ENCODE data around the gene USP48.
A peak's percentile ranks its signal among the peaks of the same experiment; 100 is the strongest.
"Not testable (repeated sequence)": the region's sequence is repeated elsewhere in the genome, so short reads cannot be mapped to it uniquely, and the experiment has no call there.

USP48 gene

DNA sequence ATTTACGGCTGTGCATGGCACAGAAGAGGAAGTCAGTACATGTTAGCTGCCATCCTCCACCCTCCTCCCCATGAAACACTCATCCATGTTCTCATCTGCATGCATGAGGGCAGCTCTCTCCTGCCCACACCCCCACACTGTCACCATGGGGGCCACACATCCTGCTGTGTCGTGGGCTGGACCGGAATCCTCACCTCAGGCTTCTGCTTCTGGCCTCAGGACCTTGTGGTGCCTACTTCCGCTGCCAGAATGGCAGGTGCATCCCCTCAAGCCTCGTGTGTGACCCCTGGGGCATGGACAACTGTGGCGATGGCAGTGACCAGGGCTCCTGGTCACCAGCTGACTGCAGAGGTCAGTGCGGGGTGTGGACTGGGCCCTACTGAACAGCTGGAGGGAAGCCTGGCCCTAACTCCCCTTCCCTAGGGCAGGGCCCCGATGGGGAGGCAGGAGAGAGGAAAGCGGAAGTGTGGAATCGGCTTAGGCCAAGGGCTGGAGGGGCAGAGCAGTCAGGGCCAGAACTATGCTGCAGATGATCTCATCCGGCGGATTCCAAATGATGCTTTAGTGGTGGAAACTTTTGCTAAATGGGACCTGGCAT lies 32.9 kb upstream of the USP48 start:
- no peak for DNase-seq (ENCODE audit: low spot score)

DNA sequence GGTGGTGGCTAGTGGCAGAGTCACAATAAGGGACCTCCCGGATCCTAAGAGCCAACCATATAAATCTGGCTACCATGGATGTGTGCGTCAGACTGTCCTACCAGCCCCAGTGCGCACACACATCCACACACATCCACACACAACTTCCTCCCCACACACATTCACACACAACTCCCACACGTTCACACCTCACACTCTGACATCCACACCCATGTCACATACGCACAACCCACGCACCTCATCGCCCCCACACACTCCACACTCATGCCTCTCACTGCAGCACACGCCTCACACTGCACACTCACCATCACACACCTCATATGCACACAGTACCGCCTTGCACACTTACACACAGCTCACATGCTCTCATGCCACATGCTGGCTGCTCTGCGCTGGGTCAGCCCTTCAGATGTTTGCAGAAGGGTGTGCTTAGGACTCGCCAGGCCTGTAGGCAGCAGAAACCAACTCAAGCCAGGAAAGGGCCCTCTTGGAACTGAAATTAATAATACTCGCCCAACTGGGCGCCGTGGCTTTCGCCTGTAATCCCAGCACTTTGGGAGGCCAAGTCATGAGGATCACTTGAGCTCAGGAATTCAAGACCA lies 32.1 kb upstream of the USP48 start:
- no peak for DNase-seq (ENCODE audit: low spot score)

DNA sequence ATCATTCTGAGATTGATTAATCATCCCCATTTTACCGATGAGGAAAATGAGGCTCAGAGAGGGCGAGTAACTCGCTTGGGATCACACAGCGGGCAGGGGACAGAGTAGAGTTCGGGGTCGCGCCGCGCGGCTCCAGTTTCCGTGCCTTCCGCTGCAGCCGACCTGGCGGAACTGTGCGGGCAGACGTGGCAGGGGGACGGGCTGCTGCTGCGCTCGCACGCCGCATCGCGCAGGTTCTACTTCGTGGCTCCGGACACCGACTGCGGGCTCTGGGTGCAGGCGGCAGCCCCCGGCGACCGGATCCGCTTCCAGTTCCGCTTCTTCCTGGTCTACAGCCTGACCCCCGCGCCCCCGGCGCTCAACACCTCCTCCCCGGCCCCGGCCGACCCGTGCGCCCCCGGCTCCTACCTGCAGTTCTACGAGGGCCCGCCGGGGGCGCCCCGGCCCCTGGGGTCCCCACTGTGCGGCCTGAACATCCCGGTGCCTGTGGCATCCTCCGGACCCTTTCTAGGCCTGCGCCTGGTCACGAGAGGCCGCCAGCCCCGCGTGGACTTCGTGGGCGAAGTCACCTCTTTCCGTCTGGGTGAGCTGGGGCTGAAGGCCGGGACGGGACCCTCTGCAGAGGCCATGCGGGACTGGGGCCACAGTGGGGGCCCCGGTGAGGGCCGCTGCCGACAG lies 31.4 kb upstream of the USP48 start:
- DNase-seq (ENCODE audit: low spot score): no peak

DNA sequence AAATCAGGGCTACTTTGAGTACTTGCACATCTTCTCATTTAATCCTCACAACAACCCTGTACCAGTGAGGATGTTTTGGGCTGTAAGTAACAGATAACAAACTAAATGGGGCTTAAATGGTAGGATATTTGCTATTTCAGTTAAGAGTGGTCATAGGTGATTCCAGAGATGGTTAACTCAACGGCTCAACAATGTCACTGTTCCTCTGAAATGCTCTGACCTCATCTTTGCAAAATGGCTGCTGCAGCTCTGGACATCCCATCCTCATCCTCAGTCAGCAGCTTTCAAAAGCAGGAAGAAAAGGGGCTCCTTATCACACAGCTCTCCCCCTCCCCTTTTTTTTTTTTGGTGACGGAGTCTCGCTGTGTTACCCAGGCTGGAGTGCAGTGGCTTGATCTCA lies 30.6 kb upstream of the USP48 start:
- DNase-seq (ENCODE audit: low spot score): no peak

DNA sequence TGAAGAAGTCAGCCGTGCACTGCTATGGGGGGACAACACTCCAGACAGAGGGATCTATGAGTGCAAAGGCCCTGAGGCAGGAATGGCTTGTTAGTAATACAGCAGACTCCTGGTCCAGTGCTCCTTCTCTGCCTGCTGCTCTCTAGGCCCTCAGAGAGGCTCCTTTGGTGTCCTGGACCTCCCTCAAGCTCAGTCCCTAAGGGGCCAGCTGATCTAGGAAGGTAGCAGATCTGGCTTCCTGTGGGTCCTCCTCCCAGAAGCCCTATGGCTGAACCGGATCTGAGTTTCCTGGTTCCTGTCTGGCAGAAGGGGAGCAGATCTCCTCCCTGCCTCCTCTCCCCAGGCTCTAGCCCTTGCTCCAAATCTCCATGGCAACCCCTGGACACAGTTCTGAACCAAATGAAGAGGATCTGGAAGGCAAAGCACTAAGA lies 28.9 kb upstream of the USP48 start, which contains the start of gene LDLRAD2:
Gene LDLRAD2 (plus strand): TSS at position 391 of the 431 bp plus-strand sequence. CDS start 187 bp downstream, outside the sequence.
- no peak for DNase-seq (ENCODE audit: low spot score)

DNA sequence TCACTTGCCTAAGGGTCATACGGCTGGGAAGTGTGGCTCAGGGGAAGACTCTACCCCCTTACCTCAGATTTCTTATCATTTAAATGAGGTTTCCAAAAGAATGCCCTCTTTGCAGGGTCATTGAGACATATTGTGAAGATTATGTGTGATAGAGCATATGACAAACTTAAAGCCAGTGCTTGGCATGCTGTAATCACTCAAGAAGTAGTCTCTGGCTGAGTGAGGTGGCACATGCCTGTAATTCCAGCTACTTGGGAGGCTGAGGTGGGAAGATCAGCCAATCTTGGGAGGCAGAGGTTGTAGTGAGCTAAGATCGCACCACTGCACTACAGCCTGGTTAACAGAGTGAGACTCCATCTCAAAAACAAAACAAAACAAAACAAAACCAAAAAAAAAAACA lies 21.6 kb upstream of the USP48 start:
- DNase-seq (ENCODE audit: low spot score): no peak

DNA sequence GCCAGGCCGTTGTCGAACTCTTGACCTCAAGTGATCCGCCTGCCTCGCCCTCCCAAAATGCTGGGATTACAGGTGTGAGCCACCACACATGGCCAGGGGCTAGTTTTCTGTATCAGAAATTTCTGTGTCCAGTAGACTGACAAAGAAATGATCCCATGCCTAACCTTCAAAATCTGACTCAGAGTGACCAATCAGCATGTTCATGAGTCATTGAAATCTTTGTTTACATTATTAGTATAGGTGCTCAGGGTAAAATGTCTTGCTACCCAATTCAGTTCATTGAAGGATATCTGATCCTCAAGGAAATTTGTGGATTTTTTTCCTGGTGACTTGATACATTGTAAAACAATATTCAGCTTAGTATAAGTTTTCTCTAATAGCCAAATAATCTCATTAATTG lies 18.2 kb upstream of the USP48 start:
- DNase-seq (ENCODE audit: low spot score): no peak

DNA sequence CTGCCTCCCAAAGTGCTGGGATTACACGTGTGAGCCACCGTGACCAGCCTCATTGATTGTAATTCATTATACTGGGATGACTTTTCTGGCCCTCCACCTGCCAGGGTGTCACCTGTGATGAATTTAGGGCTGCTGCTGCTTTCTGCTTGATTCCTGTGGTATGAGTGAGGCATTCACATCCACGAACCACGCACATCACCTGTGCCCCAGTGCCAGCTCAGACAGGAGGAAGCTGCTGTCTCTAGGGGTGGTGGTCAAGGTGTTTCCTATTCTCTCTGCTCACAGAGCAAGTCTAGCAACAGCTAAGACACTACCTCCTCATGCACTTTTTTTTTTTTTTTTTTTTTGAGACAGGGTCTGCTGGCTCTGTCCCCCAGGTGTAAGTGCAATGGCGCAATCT lies 16.8 kb upstream of the USP48 start:
- no peak for DNase-seq (ENCODE audit: low spot score)

DNA sequence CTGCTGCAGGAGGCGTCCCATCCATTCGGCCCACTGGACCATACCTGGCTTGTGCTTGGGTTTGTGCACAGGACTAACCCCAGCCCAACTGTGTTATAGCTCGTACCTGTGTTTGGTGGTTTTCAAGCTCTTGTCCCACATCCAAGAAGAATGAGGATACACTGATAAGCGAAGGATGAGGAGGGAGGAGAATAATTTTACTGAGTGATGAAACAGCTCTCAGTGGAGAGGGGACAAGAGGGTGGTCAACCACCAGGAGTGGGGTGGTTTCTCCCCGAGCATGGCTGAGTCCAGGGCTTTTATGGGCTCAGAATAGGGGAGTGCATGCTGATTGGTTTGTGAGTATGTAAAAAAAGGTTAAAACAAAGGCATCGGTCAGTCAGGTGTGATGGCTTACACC lies 12.1 kb upstream of the USP48 start:
- DNase-seq (ENCODE audit: low spot score): no peak

DNA sequence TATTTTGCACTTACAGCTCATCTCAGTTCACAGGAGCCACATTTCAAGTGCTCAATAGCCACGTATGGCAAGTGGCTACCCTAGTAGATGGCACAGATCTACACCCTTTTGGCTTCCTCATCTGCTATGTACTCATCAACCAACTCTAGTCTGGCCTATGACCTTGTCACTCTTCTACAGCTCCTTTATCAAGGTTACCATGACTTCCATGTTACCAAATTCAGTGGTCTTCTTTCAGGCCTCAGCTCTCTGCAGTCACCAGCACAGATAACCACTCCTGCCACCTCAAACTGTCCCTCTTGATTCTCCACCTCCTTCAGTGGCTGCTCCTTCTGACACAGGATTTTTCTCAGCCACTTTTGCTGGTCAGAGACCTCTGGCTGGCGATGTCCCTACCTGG lies 11.7 kb upstream of the USP48 start:
- DNase-seq (ENCODE audit: low spot score): no peak

DNA sequence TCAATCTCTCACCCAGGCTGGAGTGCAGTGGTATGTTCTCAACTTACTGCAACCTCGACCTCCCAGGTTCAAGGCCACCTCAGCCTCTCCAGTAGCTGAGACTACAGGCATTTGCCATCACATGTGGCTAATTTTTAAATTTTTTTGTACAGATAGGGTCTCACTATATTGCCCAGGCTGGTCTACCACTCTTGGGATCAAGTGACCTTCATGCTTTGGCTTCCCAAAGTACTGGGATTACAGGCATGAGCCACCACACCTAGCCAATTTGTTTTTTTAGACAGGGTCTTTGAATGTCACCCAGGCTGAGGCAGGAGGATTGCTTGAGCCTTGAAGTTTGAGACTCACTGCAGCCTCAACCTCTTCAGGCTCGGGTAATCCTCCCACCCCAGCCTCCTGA lies 10.2 kb upstream of the USP48 start:
- no peak for DNase-seq (ENCODE audit: low spot score)

DNA sequence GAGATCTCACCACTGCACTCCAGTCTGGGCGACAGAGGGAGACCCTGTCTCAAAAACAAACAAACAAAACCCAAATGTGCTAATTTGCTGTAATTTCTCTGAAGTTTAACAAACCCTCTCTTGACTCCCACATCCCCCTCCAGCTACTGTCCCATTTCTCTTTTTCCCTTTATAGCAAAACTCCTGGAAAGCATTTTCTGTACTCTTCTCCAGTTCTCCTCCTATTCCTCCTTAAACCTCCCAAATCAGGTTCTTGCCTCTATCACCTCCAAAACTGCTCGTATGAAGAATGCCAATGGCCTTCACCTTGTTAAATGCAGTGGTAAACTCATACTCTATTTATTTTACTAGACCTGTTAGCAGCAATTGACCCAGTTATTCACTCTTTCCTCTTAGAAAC lies 3.7 kb upstream of the USP48 start:
- no peak for DNase-seq (ENCODE audit: low spot score)

DNA sequence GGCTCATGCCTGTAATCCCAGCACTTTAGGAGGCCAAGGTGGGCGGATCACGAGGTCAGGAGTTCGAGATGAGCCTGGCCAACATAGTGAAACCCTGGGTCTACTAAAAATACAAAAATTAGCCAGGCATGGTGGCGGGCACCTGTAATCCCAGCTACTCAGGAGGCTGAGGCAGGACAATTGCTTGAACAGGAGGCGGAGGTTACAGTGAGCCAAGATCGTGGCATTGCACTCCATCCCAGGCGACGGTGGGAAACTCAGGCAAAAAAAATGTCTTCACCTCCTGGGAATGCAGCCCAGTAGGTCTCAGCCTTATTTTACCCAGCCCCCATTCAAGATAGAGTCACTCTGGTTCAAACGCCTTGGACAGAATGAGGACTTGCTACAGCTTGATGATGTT lies 2.8 kb upstream of the USP48 start:
- DNase-seq (ENCODE audit: low spot score): not testable (repeated sequence)

DNA sequence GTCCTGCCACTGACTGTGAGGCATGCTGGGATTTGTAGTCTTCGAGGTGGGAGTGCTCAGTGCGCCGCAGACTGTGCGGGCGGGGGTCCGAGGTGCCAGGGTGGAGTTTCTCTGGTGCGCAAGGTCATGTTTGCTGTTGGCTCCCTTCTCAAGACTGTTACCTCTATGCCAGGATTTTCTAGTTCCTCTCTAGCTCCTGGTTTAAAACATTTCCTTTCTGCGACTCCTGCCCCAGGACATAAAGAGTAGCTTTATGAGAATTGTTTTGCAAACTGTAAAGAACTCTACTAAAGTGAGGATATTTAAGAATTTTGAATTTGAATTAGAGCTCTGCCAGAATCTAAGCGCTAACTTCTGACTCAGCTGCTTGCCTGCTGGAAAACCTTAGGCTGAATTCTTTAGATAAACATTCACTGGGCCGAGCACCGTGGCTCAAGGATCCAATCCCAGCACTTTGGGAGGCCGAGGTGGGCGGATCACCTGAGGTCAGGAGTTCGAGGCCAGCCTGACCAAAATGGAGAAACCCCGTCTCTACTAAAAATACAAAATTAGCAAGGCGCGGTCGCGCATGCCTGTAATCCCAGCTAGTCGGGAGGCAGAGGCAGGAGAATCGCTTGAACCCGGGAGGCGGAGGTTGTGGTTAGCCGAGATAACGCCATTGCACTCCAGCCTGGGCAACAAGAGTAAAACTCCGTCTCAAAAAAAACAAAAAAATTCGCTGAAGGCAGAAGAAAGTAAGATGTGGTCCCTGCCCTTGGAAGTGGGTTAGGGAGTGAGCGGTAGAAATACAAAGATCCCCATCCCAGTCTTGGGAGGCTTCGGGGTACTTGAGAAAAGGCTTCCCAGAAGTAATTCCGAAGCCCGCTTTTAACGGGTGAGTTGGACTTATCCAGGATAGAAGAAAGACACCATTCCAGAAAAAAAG lies 992 bp upstream of the USP48 start:
- no peak for DNase-seq (ENCODE audit: low spot score)

DNA sequence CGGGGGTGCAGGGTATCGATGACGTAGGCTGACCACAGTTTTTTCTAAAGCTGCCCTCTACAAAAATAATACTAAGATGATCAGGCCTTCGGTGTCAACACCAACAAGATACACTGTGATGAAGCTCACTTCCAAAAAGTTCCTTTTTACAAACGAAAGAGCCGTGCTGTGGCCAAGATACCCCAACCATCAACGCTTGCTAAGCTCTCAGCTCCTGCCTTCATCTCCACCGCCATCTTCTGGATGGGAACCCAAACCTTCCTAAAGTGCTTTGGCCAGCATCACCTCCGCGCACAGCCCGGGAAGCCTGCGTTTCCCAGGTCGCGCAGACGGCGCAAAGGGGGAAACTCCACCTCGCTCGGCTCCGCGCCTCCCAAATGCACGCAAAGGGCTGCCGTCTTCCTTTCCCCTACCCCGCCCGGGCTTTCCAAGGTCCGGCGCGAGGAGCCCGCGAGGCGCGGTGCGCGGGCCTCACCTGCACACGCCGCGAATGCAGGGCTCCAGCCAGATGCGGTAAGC lies 541 bp downstream of the USP48 start:
- peak; percentile 83 for DNase-seq (ENCODE audit: low spot score)

DNA sequence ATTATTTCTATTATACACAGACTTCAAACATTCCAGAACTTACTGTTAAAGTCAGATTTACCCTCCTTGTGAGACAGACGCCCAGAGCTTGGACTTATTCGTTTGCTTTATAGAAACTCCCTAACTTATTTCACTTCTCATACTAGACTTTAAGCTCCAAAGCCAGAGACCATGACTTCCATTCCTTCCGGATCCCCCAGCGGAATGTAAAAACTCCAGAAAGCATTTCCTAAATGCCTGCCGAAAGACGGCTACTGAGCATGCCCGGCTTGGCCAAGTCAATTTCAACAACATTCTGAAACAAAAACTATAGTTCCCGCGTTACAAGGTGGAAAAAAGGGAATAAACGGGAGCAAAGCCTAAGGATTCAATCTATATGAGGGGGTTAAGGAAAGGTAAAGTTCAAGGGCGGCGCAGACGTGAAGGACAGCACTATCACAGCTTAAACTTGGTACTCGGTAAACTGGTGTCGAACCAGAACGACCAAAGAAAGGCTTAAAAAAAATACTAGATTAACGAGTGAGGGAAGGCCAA lies 1.1 kb downstream of the USP48 start:
- no peak for DNase-seq (ENCODE audit: low spot score)

DNA sequence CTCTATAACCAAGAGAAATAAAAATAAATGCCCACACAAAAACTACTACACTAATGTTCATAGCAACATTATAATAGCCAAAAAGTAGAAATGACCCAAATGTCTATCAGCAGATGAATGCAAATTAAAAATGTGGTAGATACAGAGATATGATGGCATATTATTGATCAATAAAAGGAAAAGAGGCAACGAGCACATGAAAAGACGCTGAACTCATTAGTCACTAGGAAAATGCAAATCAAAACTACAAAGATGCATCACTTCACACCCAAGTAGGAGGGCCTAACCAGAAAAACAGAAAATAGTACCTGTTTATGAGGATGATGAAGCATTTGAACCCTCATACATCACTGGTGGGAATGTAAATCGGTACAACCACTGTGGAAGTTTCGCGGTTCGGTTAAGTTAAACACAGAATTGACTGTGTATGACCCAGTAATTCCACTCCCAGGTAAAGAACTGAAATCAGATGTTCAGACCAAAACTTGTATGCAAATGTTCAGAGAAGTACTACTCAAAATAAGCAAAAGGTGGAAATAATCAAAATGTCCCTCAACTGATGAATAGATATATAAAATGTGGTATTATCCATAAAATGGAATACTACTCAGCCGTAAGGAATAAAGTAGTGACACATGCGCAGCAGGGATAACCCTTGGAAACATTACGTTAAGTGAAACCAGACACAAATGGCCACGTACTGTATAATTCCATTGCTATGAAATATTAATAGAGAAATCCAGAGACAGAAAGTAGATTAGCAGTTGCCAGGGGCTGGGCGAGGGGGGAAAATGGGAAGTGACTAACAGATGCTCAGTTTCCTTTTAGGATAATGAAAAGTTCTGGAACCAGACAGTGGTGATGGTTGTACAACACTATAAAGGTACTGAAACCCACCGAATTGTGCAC lies 3.1 kb downstream of the USP48 start:
- DNase-seq (ENCODE audit: low spot score): no peak

DNA sequence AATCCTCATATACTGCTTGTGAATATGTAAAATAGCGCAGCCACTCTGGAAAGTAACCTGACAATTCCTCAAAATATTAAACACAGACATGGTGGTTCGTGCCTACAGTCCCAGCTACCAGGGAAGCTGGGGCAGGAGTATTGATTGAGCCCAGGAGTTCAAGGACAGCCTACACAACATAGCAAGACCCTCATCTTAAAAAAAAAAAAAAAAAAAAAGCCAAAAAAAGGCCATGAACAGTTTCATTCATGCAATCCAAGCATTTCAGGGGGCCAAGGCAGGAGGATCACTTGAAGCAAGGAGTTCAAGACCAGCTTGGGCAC lies 4.6 kb downstream of the USP48 start:
- DNase-seq (ENCODE audit: low spot score): no peak

DNA sequence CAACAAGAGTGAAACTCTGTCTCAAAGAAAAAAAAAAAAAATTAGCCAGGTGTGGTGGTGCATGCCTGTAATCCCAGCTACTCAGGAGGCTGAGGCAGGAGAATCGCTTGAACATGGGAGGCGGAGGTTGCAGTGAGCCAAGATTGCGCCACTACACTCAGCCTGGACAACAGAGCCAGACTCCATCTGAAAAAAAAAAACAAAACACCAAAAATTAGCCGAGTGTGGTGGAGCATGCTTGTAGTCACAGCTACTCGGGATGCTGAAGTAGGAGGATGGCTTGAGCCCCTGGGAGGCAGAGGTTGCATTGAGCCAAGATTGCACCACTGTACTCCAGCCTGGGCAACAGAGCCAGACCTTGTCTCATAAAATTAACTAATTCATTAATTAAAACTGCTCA lies 6.0 kb downstream of the USP48 start:
- not testable (repeated sequence) for DNase-seq (ENCODE audit: low spot score)

DNA sequence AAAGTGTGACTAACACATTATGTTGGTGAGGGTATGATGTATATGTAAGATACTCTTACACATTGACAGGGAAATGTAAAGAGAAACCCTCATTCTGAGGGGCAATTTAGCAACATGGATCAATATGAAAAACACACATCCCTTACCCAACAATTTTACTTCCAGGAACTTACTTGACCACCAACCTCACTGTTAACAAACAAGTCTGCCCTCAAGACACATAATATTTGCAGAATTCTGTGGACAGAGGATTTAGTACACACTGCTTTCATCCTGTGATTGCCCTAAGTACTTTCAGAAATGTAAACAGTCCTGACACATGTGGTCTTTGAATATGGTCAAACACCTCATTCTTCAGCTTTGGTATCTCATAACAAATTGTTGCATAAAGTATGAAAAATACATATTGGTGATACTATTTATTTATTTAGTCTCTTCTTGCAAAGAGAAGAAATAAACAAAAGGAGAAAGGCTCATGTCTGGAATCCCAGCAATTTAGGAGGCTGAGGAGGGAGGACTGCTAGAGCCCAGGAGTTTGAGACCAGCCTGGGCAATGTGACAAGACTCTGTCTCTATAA lies 6.9 kb downstream of the USP48 start:
- no peak for DNase-seq (ENCODE audit: low spot score)

DNA sequence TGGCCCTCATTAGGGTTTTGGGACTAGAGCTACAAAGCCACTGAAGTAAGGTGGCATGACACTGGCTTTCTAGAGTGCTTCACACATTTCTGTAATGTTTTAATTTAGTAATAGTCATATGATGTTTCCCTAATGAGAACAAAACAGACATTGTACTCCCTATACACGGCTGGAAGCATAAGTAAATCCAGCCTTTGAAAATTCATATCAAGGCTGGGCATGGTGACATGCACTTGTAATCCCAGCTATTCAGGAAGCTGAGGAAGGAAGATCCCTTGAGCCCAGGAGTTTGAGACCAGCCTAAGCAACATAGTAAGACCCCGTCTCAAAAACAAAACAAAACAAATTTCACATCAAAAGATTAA lies 7.4 kb downstream of the USP48 start:
- no peak for DNase-seq (ENCODE audit: low spot score)

Data from NAMALWA (cell line).